ENCODE results near the gene SNX4.

DNA sequence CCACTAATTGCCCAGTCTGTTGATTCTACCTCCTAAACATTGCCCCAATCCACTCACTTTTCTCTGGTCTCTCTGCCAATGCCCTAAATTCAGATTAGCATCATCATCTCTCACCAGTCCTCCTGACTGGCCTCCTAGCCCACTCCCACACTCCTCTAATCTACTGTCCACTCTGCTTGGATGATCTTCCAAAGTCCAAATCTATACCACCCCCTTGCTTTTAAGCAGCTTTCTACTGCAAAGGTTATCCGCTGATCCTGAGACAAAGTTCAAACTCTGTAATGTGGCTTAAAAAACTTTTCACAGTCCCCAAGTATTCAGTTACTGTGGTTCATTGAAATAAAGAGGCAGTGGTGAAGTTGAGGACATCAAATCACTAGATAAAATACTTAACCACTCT lies 37.6 kb downstream of the SNX4 start:
- TF ChIP-seq POLR2AphosphoS5 (IDR thresholded peaks at IDR 0.05), result no peak
- TF ChIP-seq, protein P1, sequence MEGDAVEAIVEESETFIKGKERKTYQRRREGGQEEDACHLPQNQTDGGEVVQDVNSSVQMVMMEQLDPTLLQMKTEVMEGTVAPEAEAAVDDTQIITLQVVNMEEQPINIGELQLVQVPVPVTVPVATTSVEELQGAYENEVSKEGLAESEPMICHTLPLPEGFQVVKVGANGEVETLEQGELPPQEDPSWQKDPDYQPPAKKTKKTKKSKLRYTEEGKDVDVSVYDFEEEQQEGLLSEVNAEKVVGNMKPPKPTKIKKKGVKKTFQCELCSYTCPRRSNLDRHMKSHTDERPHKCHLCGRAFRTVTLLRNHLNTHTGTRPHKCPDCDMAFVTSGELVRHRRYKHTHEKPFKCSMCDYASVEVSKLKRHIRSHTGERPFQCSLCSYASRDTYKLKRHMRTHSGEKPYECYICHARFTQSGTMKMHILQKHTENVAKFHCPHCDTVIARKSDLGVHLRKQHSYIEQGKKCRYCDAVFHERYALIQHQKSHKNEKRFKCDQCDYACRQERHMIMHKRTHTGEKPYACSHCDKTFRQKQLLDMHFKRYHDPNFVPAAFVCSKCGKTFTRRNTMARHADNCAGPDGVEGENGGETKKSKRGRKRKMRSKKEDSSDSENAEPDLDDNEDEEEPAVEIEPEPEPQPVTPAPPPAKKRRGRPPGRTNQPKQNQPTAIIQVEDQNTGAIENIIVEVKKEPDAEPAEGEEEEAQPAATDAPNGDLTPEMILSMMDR (IDR thresholded peaks at IDR 0.05), result no peak
- TF ChIP-seq POLR2A (IDR thresholded peaks at IDR 0.05), result no peak
- TF ChIP-seq EP300 (IDR thresholded peaks at IDR 0.05), result no peak

Data from suprapubic skin (tissue), 4 donors.